Lower lobe of right lung (tissue), 2 donors: ENCODE results near the gene GNGT1. TPM values are rescaled to one million over a fixed set of nuclear protein-coding genes. Genes with fewer than 3 reads are reported as not detected.

Source experiments
- ATAC-seq, 2 donors: fragments of 200-7000 bp; cut with Tn5 transposase; one replicate each; pipeline ENCODE4 v1.9.1; 2020 to 2022; ENCODE audit warnings: mild to moderate bottlenecking in 2 of 2, moderate library complexity in 2 of 2
- DNase-seq: peaks from one replicate; pipeline ENCODE4 v3.0.0-alpha.2; 2020
- H3K27ac ChIP-seq: fragments of 200-600 bp; one replicate; pipeline ENCODE4 v1.8.0; 2022
- H3K27me3 ChIP-seq: fragments of 200-600 bp; one replicate; pipeline ENCODE4 v1.8.0; 2022; ENCODE audit warnings: low read depth
- H3K36me3 ChIP-seq: fragments of 200-600 bp; one replicate; pipeline ENCODE4 v1.8.0; 2022; ENCODE audit warnings: mild to moderate bottlenecking
- H3K4me1 ChIP-seq: fragments of 200-600 bp; one replicate; pipeline ENCODE4 v1.8.0; 2022
- H3K4me3 ChIP-seq: fragments of 200-600 bp; one replicate; pipeline ENCODE4 v1.8.0; 2022; ENCODE audit warnings: mild to moderate bottlenecking
- H3K9me3 ChIP-seq: fragments of 200-600 bp; one replicate; pipeline ENCODE4 v1.8.0; 2022
- CTCF ChIP-seq: fragments of 200-600 bp; IDR thresholded peaks from one replicate; pipeline ENCODE4 v1.8.0; 2022; ENCODE audit warnings: antibody characterized with exemption, mild to moderate bottlenecking
- intact Hi-C: fragments of 100-400 bp; cut with DNase I; formaldehyde crosslinking; loops from one replicate; pipeline ENCODE4 v1.11.0; 2022
- total RNA-seq: library from RNA; stranded (reverse); fragmentation: NEBNext Ultra II Directional; extraction: Animal tissue kit (Norgen Biotek cat#: 25700); gene quantifications from one replicate; pipeline ENCODE4 v1.2.1, GENCODE V29; 2021
- donor health status: DM: no; HTN: yes; CAD: no; lungs with severe emphysema.

The GNGT1 gene
- total RNA-seq, 1 donor from 2014 or later = not detected

GRCh38 chr7:93957767-93958166, 51.4 kb downstream of the GNGT1 start:
- no peaks in the 10 kb centered on the region for H3K27me3 ChIP-seq
- no peaks in the 10 kb centered on the region for H3K4me1 ChIP-seq
- TF ChIP-seq CTCF = no peak
- no peaks in the 10 kb centered on the region for H3K9me3 ChIP-seq
- H3K36me3 ChIP-seq = no peaks in the 10 kb centered on the region
- no peak for DNase-seq
- H3K4me3 ChIP-seq = no peak overlapping the region
- intact Hi-C loops = no loop called here
- H3K27ac ChIP-seq = no peak overlapping the region
- ATAC-seq = no peak

DNA sequence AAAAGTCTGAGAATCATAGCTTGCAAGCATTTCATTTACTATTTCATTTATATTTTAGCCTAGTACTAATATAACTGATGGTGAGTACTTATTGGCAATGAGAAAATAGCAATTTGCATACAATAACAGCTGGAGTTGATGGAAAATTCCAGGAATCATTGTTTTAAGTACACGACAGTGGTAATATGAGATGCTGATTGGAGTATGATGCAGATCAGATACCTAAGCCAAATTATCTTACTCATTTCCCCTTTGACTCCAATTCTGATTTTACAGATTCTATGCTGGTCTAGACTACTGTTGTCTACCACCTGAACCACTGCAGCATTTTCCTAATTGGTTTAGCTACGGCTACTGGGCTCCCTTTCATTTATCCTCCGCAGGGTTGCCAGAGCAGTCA, 51.8 kb downstream of the GNGT1 start:
- DNase-seq = no peak

GRCh38 chr7:93958651-93959050, 52.3 kb downstream of the GNGT1 start:
- Histone ChIP-seq H3K4me1 (no peaks in the 10 kb centered on the region), H3K36me3 (no peaks in the 10 kb centered on the region), H3K9me3 (no peaks in the 10 kb centered on the region), H3K4me3 (no peak overlapping the region), H3K27ac (no peak overlapping the region), H3K27me3 (no peaks in the 10 kb centered on the region)
- DNase-seq = no peak
- intact Hi-C loops = no loop called here
- ATAC-seq = no peak
- no peak for TF ChIP-seq CTCF

More for the DNA sequence above, 51.8 kb downstream of the GNGT1 start:
- Histone ChIP-seq H3K27me3 (no peaks in the 10 kb centered on the region), H3K27ac (no peak overlapping the region), H3K9me3 (no peaks in the 10 kb centered on the region), H3K4me1 (no peaks in the 10 kb centered on the region), H3K4me3 (no peak overlapping the region), H3K36me3 (no peaks in the 10 kb centered on the region)
- intact Hi-C loops = no loop called here
- no peak for ATAC-seq
- TF ChIP-seq CTCF = no peak

Other genes starting within 250 kb of the GNGT1 start
- gene TFPI2, start 15.8 kb upstream of the GNGT1 start, total RNA-seq = 1.9 TPM
- 23.2 TPM for gene GNG11, start 15.2 kb downstream of the GNGT1 start, total RNA-seq
- 21.9 TPM for gene BET1, start 97.8 kb downstream of the GNGT1 start, total RNA-seq